Smooth muscle cell (in vitro differentiated cells): ENCODE results near the gene AP2S1. TPM values are rescaled to one million over a fixed set of nuclear protein-coding genes. Genes with fewer than 3 reads are reported as not detected.

ENCODE experiments used
- DNase-seq: peaks from one replicate; lab custom pipeline; 2025; ENCODE audit not compliant: unreplicated experiment; lab: John Stamatoyannopoulos, UW
- H2AFZ ChIP-seq: fragments of 200-600 bp; sonication (generic); 2 replicates; pipeline ENCODE4 v1.6.0; 2016; ENCODE audit warnings: antibody characterized with exemption, low read depth, mild to moderate bottlenecking
- H3F3A ChIP-seq: fragments of 200-600 bp; sonication (generic); 2 replicates; pipeline ENCODE4 v1.6.0; 2017; ENCODE audit warnings: antibody characterized with exemption, low read depth
- H3K27ac ChIP-seq: fragments of 200-600 bp; sonication (generic); 2 replicates; pipeline ENCODE4 v1.5.1; 2016; ENCODE audit warnings: low read depth, mild to moderate bottlenecking
- H3K27me3 ChIP-seq: fragments of 200-600 bp; sonication (generic); 2 replicates; pipeline ENCODE4 v1.6.1; 2016; ENCODE audit warnings: low read depth, mild to moderate bottlenecking
- H3K36me3 ChIP-seq: fragments of 200-600 bp; sonication (generic); 2 replicates; pipeline ENCODE4 v1.5.1; 2016; ENCODE audit warnings: low read depth
- H3K4me1 ChIP-seq: fragments of 200-600 bp; sonication (generic); 2 replicates; pipeline ENCODE4 v1.5.1; 2016; ENCODE audit warnings: low read depth
- H3K4me2 ChIP-seq: fragments of 200-600 bp; sonication (generic); 2 replicates; pipeline ENCODE4 v1.6.0; 2016; ENCODE audit warnings: mild to moderate bottlenecking
- H3K4me3 ChIP-seq: fragments of 200-600 bp; sonication (generic); 2 replicates; pipeline ENCODE4 v1.5.1; 2016; ENCODE audit warnings: mild to moderate bottlenecking
- H3K79me2 ChIP-seq: fragments of 200-600 bp; sonication (generic); 2 replicates; pipeline ENCODE4 v1.6.0; 2016; ENCODE audit warnings: low read depth, mild to moderate bottlenecking
- H3K9ac ChIP-seq: fragments of 200-600 bp; sonication (generic); 2 replicates; pipeline ENCODE4 v1.6.0; 2016; ENCODE audit warnings: low read depth
- H3K9me3 ChIP-seq: fragments of 200-600 bp; sonication (generic); replicated peaks from 2 replicates; pipeline ENCODE4 v1.5.1; 2016; ENCODE audit warnings: low read depth
- H4K20me1 ChIP-seq: fragments of 200-600 bp; sonication (generic); 2 replicates; pipeline ENCODE4 v1.6.0; 2016; ENCODE audit warnings: low read depth
- whole genome bisulfite sequencing: methylation state at CpG from one replicate; pipeline ENCODE4 v1.1.7; 2016; ENCODE audit warnings: low lambda C conversion rate; 5-methylcytosine and 5-hydroxymethylcytosine counted together
- polyA plus RNA-seq: library from polyadenylated mRNA; unstranded; fragments of >200 nt; fragmentation: Nextera tagmentation; extraction: Ambion mirVana; gene quantifications from 2 replicates; pipeline ENCODE4 v1.2.1, GENCODE V29; 2016
- total RNA-seq: library from RNA; depleted of rRNA; stranded (reverse); fragments of >200 nt; gene quantifications from 2 replicates; pipeline ENCODE4 v1.2.3, GENCODE V29; 2014
- TF ChIP-seq, protein P1 (sequence below): fragments of 200-600 bp; sonication (generic); IDR thresholded peaks from 2 replicates; pipeline ENCODE4 v1.5.1; 2017; ENCODE audit warnings: borderline replicate concordance, mild to moderate bottlenecking, antibody characterized with exemption; ENCODE audit not compliant: insufficient read depth, poor library complexity, severe bottlenecking

AP2S1 gene
- total and polyA plus RNA-seq, 2 experiments from 2014 or later = 204 to 488 TPM

DNA sequence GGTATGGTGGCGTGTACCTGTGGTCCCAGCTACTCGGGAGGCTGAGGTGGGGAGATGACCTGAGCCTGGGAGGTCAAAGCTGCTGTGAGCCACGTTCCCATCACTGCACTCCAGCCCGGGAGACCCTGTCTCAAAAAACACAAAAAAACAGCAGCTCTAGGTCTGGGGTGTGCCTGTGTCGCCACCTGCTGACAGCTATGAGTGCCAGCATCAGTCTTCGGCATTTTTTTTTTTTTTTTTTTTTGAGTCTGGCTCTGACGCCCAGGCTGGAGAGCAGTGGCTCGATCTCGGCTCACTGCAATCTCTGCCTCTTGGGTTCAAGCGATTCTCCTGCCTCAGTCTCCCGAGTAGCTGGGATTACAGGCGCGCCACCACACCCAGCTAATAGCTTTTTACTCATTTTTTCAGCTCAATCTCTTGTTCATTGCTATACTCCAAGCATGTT lies 10.1 kb downstream of the AP2S1 start:
- Histone ChIP-seq H3K9me3 (no peaks in the 10 kb centered on the region), H3K4me3 (no peak overlapping the region), H3K36me3 (no peaks in the 10 kb centered on the region), H4K20me1 (peaks cover 52% of the 10 kb centered on the region), H3K27me3 (no peaks in the 10 kb centered on the region), H3K27ac (peak overlapping the region; percentile 40), H3K4me1 (no peaks in the 10 kb centered on the region), H3K4me2 (no peak overlapping the region), H3F3A (peaks cover 9% of the 10 kb centered on the region), H3K9ac (no peak overlapping the region), H2AFZ (no peak overlapping the region), H3K79me2 (peaks cover 16% of the 10 kb centered on the region)
- no peak for DNase-seq
- WGBS = 22% methylated on average over 13 of the region's 13 CpGs
- TF ChIP-seq, protein P1, sequence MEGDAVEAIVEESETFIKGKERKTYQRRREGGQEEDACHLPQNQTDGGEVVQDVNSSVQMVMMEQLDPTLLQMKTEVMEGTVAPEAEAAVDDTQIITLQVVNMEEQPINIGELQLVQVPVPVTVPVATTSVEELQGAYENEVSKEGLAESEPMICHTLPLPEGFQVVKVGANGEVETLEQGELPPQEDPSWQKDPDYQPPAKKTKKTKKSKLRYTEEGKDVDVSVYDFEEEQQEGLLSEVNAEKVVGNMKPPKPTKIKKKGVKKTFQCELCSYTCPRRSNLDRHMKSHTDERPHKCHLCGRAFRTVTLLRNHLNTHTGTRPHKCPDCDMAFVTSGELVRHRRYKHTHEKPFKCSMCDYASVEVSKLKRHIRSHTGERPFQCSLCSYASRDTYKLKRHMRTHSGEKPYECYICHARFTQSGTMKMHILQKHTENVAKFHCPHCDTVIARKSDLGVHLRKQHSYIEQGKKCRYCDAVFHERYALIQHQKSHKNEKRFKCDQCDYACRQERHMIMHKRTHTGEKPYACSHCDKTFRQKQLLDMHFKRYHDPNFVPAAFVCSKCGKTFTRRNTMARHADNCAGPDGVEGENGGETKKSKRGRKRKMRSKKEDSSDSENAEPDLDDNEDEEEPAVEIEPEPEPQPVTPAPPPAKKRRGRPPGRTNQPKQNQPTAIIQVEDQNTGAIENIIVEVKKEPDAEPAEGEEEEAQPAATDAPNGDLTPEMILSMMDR = peak; percentile 88

DNA sequence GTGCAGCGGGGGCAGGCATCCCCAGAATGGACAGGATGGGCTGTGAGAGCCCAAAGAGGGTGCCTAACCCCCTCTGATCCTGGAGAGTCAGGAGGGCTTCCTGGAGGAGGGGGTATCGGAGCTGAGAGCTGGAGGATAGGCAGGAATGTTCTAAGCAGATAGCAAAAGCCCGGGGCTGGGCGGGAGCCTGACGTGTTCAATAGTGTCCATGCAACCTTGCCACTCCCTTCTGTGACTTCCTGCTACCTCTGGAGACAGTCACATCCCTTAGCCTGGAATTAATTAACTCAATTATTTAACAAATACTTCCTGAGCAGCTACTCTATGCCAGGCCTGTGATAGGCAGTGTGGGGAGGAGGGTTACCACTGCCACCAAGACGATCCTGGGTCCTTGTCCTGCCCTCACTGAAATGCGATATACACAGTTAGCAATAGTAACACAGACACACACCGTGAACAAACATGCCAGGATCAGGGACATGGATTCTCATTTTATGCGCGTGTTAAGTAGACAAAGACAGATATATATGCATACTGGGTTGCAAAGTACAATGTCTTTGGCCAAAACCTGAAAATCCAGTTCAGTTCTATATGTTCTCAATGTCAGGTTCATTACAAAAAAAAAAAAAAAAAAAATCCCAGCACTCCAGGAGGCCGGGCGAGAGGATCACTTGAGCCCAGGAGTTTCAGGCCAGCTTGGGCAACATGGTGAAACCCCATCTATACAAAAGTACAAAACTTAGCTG lies 10.7 kb downstream of the AP2S1 start:
- no peak for DNase-seq
- H3K27me3 ChIP-seq = no peaks in the 10 kb centered on the region

DNA sequence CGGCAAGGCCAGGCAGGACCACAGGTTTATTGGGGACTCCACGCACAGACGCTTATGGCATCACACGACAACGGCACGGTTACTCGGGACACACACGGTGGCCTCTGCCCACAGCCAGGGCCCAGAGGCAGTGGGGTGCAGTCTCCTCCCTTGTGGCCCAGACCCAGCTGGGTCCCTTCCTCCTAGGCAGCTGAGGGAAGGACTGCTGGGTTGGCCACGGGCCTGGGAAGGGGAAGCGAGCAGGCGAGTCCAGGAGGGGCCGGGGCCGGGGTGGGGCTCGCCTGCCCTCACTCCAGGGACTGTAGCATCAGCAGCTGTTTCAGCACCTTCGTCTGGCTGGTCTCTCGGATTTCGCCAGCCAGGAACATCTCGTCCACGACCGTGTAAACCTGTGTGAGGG lies 12.5 kb downstream of the AP2S1 start:
- Histone ChIP-seq H3K9ac (no peak overlapping the region), H3K27ac (no peak overlapping the region), H3K4me1 (no peaks in the 10 kb centered on the region), H2AFZ (no peak overlapping the region), H3K4me3 (no peak overlapping the region), H3K4me2 (no peak overlapping the region), H3K36me3 (no peaks in the 10 kb centered on the region), H3K27me3 (no peaks in the 10 kb centered on the region), H4K20me1 (peaks cover 37% of the 10 kb centered on the region), H3K79me2 (peaks cover 7% of the 10 kb centered on the region), H3K9me3 (no peaks in the 10 kb centered on the region), H3F3A (peaks cover 9% of the 10 kb centered on the region)
- no peak for DNase-seq
- TF ChIP-seq, protein P1 = no peak
- WGBS = 98% methylated on average over 18 of the region's 20 CpGs

More for the DNA sequence above, 10.7 kb downstream of the AP2S1 start:
- H3K79me2 ChIP-seq = peaks cover 11% of the 10 kb centered on the region
- H3K36me3 ChIP-seq = no peaks in the 10 kb centered on the region
- peaks cover 9% of the 10 kb centered on the region for H3F3A ChIP-seq
- H3K27ac ChIP-seq = peak overlapping the region; percentile 40
- H2AFZ ChIP-seq = no peak overlapping the region
- peaks cover 52% of the 10 kb centered on the region for H4K20me1 ChIP-seq
- H3K4me3 ChIP-seq = no peak overlapping the region
- TF ChIP-seq, protein P1 = no peak
- no peaks in the 10 kb centered on the region for H3K9me3 ChIP-seq
- WGBS = 90% methylated on average over 12 of the region's 12 CpGs
- H3K4me1 ChIP-seq = no peaks in the 10 kb centered on the region
- no peak overlapping the region for H3K4me2 ChIP-seq
- no peak overlapping the region for H3K9ac ChIP-seq

DNA sequence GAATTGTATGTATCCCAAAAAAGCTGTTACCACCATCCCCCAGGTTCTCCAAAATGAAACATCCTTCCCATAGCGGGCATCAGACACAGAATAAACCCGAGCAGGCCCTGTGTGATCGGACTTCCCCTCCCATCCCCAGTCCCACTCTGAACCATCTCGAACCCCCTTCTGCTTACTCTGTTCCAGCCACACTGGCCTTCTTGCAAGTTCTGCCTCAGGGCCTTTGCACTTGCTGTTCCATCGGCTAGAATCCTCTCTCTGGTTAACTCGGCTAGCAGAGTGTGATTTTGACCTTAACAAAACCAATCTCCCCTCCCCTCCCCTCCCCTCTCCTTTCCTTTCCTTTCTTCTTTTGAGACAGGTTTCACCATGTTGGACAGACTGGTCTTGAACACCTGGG lies 15.7 kb downstream of the AP2S1 start:
- Histone ChIP-seq H3K4me1 (no peaks in the 10 kb centered on the region), H3K27ac (no peak overlapping the region), H3K9ac (no peak overlapping the region), H2AFZ (no peak overlapping the region), H3F3A (peaks cover 6% of the 10 kb centered on the region), H3K79me2 (no peaks in the 10 kb centered on the region), H3K4me2 (no peak overlapping the region), H3K4me3 (no peak overlapping the region), H3K9me3 (no peaks in the 10 kb centered on the region), H3K27me3 (no peaks in the 10 kb centered on the region), H3K36me3 (no peaks in the 10 kb centered on the region), H4K20me1 (peaks cover 8% of the 10 kb centered on the region)
- TF ChIP-seq, protein P1 = no peak
- WGBS = 98% methylated on average over 6 of the region's 6 CpGs
- no peak for DNase-seq
